Jurkat, Clone E6-1 (cell line): ENCODE measurements around the gene ANKRD55. TPM values are rescaled to one million over a fixed set of nuclear protein-coding genes. Genes with fewer than 3 reads are reported as not detected.
"Not testable (repeated sequence)": the region's sequence is repeated elsewhere in the genome, so short reads cannot be mapped to it uniquely, and the experiment has no call there.

ENCODE experiments used
- DNase-seq: peaks from one replicate; pipeline ENCODE4 v3.0.0-alpha.2; 2011; ENCODE audit warnings: low read depth, low spot score
- H3K4me3 ChIP-seq: 2 replicates; pipeline ENCODE4 v1.5.1; 2011; ENCODE audit warnings: mild to moderate bottlenecking, low read length, control low read depth, moderate library complexity
- polyA plus RNA-seq: library from polyadenylated mRNA; unstranded; fragments of >200 nt; gene quantifications from one replicate; pipeline ENCODE4 v1.2.1, GENCODE V29; 2012; ENCODE audit warnings: missing spikeins; ENCODE audit not compliant: insufficient read length, insufficient read depth

The ANKRD55 gene
- not detected for polyA plus RNA-seq

GRCh38 chr5:56233230-56233629, at the start of gene ANKRD55:
Gene ANKRD55 (minus strand): TSS chr5:56233330. CDS start chr5:56232913, 417 bp downstream.
- DNase-seq: no peak
- no peak within 1 kb of the TSS for H3K4me3 ChIP-seq

- H3K4me3 ChIP-seq: no peak overlapping the region
- no peak for DNase-seq
Measured at GRCh38 chr5:56282216-56282615, 49.1 kb upstream of the ANKRD55 start.

DNA sequence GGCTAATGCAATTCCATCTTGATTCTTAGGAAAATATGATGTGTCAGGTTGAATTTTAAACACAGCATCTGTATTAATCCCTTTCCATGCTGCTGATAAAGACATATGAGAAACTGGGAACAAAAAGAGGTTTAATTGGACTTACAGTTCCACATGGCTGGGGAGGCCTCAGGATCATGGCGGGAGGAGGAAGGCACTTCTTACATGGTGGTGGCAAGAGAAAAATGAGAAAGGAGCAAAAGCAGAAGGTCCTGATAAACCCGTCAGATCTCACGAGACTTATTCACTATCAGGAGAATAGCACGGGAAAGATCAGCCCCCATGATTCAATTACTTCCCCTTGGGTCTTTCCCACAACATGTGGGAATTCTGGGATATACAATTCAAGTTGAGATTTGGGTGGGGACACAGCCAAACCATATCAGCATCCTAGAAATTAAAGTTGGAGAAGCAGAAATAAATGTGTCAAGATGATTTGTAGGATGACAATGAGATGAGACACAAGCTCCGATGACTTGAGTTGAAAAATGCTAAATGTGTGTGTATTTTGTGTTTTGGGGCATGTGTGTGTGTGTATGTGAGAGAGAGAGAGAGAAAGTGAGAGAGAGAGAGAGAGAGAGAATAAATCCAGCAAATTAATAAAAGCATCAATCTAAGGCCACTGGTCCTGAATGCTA, 48.5 kb upstream of the ANKRD55 start:
- H3K4me3 ChIP-seq: no peak overlapping the region
- no peak for DNase-seq

- DNase-seq: no peak
- H3K4me3 ChIP-seq: no peak overlapping the region
Measured at GRCh38 chr5:56279979-56280378, 46.8 kb upstream of the ANKRD55 start.

DNA sequence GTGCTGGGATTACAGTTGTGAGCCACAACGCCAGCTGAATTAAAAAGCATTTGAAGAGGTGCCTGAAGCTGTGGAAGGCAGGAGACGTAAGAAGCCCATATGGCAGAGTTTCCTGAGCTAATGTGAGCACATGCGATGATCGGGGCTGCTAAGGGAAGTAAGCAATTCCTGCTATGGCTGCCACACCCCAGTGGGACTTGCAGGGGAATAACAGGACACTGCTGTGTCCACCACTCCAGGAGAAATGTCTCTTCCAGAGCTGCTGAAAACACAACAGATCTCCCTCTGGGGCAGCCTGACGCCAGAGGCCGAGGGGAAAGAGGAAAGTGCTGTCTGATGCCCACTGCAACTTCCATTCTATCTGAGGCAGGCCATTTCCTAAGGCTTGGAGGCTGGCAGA, 46.2 kb upstream of the ANKRD55 start:
- DNase-seq: no peak

DNA sequence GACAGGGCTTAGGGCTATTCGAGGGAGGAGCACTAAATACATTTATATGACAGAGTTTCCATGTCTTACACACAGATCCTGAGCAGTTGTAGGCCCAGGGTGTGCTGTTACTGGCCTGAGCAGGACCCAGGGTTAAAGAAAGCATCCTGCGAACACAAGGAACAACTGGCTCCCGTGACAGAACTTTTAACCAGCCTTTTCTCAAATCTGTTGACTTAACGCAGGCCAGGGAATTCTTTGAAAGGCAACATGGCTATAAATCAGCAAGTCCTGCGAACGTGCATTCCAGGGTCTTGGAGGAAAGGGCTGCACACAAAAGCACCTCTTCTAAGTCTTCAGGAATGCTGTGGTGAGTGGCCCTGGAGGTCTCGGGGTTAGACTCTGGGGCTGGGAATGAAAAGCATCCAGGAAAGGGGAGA, 45.2 kb upstream of the ANKRD55 start:
- DNase-seq: no peak
- no peak overlapping the region for H3K4me3 ChIP-seq

More for the DNA sequence above, 46.2 kb upstream of the ANKRD55 start:
- H3K4me3 ChIP-seq: no peak overlapping the region

GRCh38 chr5:56277573-56277972, 44.4 kb upstream of the ANKRD55 start:
- DNase-seq: no peak
- H3K4me3 ChIP-seq: no peak overlapping the region

DNA sequence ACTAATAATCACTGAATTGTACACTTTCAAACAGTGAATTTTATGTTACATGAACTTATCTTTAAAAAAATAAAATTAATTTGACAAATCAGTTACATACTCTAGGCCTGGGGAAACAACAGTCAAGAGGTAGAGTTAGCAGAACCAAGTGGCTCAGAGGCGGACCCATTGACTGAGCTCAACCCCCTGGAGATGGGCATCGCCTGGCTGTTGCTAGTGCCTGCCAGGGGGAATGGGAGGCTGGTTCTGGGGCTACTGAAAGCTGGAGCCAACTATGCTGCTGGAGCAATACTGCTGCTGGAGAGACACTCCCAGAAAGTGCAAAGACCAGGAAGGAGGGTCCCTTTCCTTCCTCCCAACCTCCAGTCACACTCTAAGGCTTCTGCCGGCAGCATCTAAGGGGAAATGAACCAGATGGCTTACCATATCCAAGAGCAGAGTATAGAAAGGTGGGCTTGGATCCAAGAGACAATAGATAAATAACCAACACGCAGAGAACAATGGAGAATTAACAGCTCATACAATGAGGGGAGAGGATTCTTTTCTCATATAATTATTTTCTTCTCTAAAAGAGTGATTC, 40.3 kb upstream of the ANKRD55 start:
- H3K4me3 ChIP-seq: no peak overlapping the region
- no peak for DNase-seq

DNA sequence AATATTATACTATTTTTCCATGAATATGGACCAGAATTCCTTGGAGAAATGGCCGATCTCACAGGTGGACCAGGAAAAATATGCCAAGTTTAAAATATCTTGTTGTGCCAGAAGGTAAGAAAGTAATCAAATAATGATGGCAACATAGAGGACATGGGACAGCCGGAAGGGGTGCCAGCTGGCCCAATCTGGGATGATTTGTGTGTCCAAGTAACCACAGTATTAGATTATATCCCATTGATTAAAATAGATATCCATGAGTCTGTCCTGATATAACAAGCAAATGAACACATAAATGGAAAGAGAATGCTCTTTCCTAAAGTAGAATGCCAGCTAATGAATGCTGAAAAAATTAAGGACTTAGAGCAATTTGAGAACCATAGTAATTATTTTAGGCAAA, 39.6 kb upstream of the ANKRD55 start:
- H3K4me3 ChIP-seq: no peak overlapping the region
- DNase-seq: no peak

DNA sequence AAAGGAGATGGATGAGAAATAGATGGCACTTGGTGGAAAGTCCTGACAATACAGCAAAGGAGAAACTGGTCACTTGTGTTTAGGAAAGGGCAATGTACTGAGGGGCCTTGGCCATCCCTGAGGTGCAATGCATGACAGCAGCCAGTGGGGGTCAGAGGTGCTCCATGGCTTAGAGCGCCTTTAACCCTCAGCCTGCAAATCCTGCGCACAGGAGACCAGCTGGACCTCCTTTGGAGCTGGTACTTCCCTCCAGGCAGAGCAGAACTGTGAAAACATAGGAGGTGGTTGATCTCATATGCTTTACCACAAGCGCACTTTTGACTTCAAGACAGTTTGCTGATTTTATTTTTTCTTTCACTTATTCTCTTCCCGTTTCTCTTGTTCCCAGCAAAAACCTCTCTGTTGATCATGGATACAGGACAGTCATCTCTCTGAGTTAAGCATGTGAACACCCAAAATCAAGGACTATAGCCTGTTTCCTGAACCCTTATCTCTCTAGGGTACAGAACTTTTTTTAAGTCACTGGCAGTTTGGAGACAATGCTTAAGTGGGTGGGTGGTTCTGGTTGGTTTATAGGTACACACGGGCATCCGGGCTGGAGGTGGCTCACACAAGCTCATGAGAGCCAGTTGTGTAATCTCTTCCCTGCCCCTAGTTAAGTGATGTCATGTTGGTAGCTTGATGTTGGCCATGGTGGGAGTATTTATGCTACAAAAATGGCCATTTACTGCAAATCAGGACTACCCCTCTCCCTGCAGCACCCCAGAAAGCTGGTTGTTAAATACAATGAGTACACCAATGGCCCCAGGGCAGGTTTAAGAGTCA, 37.6 kb upstream of the ANKRD55 start:
- no peak overlapping the region for H3K4me3 ChIP-seq
- DNase-seq: peak; percentile 51

- DNase-seq: no peak
- no peak overlapping the region for H3K4me3 ChIP-seq
Measured at GRCh38 chr5:56270058-56270457, 36.9 kb upstream of the ANKRD55 start.

DNA sequence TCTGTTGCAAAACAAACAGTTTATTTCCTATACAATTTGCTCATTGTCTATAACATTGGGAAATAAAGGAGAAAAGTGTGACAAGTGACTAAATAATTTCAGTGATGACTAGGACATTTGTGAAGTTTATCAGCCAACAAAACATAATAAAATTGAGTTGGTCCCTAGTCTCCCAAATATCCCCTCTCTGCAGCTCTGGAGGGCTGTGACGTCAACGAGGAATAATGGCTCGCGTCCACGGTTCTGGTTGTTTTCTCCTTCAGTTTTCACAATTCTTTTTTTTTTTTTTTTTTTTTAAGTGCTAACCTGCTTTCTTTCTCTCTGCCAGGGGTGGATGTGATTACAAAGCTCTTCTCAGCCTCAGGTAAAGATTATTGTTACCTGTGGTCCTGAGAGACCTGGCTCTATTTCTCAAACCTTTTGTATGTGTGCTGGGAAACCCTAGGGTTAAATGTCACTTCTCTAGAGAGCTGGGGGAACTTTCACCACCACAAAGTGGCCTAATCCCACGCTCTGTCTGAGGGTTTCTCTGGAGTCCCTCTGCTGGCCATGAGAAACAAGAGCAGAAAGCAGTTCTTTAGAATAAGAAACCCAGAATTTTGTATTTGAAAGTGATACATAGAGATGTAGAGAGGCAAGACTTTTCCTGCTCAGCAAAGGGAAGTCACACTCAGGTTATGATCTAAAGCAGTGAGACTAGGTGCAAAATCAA, 36.2 kb upstream of the ANKRD55 start:
- DNase-seq: peak; percentile 34
- H3K4me3 ChIP-seq: no peak overlapping the region

GRCh38 chr5:56268707-56269106, 35.6 kb upstream of the ANKRD55 start:
- H3K4me3 ChIP-seq, DNase-seq: not testable (repeated sequence)

- no peak overlapping the region for H3K4me3 ChIP-seq
- DNase-seq: no peak
Measured at GRCh38 chr5:56267856-56268255, 34.7 kb upstream of the ANKRD55 start.

DNA sequence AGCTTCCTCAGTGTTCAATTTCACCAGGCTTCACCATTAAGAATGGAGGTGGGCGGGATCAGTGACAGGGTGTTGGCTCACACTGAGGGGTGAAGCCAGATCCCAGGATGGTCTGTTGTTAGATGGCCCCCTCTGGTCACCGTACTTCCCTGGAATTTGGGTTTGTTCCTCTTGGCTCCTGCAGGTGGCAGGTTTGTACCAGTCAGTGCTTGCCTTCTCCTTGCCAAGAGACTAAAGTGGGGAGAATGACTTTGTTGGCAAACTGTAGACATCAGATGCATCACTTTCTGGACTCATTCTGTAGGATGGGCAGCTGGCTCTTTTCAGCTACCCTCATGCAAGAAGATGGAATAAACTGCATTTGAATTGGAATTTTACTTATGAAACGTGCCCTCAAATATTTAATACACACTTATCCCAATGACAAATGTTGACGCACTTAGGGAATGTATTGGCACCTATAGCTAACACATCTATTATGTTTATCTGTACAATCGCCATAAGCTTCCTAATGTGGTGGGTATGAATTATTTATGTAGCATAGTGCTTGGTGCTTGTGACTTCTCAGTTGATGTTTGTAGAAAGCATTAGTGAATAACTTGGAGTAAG, 31.4 kb upstream of the ANKRD55 start:
- H3K4me3 ChIP-seq: no peak overlapping the region
- peak; percentile 11 for DNase-seq

- no peak for DNase-seq
- H3K4me3 ChIP-seq: no peak overlapping the region
Measured at GRCh38 chr5:56262279-56262678, 29.1 kb upstream of the ANKRD55 start.

- DNase-seq: no peak
Measured at GRCh38 chr5:56259002-56259511, 25.9 kb upstream of the ANKRD55 start.

GRCh38 chr5:56257763-56258529, 24.8 kb upstream of the ANKRD55 start:
- DNase-seq, H3K4me3 ChIP-seq: not testable (repeated sequence)

More at GRCh38 chr5:56259002-56259511, 25.9 kb upstream of the ANKRD55 start:
- H3K4me3 ChIP-seq: no peak overlapping the region
